RPMI8226 (cell line): ENCODE results near the gene RRP36.
"Not testable (repeated sequence)": the region's sequence is repeated elsewhere in the genome, so short reads cannot be mapped to it uniquely, and the experiment has no call there.

Experiments
- DNase-seq: peaks from one replicate; pipeline ENCODE4 v3.0.0-alpha.2; 2015

RRP36 gene

DNA sequence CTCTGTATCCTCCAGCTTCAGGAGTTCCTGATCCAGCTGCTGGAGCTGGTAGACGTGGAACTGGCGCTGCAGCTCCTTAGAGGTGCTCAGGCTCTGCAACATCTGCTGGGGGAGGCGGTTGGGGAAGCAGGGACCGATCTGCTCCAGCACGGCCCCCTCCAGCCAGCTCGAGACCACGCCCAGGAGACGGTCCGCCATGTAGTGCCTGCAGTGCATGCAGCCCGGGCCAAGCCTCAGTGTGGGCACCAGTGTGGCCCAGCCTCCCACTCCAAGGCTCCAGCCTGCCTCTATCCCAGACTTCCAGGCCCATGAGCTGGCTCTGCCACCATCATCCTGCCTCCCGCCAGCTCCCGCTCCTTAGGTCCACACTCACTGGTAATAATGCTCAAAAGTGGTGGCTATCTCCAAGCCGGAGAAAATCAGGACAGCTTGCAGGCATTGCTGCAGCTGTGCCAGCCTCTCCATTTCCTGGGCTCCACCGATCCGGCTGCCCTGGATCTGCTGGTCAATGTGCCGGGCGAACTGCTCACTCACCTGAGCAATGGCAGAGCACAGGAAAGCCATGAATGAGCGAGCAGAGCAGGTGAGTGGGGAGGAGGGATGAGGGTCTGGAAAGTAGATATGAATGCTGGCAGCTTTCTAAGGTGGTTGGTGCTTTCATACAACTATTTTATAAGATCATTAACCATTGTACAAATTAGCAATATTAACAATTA lies 19.3 kb downstream of the RRP36 start:
- no peak for DNase-seq

DNA sequence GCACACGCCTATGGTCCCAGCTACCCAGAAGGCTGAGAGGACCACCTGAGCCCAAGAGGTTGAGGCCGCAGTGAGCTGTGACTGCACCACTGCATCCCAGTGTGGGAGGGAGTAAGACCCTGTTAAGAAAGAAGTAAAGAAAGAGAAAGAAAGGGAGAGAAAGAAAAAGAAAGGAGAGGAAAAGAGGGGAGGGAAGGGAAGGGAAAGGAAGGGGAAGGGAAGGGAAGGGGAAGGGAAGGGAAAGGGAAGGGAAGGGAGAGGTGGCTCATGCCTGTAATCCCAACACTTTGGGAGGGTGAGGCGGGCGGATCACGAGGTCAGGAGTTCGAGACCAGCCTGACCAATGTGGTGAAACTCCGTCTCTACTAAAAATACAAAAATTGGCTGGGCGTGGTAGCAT lies 20.1 kb downstream of the RRP36 start:
- DNase-seq, result not testable (repeated sequence)

DNA sequence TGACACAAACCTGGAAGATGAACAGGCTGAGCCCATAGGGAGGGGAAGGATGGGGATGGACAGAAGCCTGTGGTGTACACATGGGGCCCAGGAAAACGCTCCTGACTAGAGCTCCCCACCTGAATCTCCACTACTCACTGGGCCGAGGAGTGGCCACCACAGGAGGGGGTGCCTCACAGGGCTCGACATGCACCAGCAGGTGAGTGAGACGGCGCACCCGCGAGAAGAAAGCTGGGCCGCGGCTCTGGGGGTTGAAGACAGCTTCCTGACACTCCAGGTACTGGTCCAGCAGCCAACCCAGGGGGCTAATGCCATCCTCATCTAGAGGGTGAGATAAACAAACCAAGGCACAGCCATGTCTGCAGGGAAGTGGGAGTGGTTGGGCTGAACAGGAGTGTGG lies 21.9 kb downstream of the RRP36 start:
- DNase-seq, result no peak

DNA sequence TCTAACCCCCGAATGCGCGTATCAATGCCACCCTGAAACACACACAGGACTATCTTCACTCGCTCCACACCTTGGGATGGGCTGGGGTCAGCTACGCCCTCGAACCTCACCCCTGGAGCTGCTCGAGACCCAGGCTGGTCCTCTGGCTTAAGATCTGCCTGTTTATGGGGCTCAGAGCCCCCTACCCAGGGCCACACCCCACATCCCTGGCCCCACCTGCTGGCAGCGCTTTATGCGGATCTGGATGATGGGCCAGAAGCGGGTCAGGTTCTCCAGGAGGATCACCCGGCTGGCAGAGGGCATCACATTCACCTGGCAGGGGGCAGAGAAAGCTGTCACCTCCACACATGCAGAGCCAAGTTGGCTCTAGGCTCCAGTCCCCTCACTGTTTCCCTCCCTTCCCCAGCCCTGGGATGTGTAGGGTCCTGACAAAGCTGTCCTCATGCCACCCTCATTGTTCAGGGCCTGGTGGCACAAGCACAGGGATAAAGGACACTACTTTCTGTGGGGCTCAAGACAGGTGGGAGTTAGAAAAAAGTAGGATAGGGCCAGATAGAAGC lies 24.0 kb downstream of the RRP36 start:
- DNase-seq, result no peak

DNA sequence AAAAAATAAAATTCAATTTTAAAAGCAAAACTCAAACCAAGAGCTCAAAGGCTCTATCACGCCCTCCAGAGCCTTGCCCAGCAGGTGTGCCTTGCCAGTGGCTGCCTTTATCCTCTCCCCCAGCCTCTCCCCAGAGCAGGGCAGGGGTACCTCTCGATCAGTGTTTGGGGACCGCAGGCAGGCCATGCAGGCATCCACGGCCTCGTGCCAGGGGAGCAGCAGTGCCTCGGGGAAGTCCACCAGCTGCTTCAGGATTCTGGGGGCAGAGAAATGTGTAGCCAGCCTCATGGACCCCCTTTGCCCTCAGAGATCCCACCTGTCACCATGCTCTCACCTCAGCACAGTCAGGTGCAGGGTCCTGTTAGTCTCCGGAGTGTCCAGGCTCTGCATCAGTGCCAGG lies 26.6 kb downstream of the RRP36 start:
- no peak for DNase-seq

DNA sequence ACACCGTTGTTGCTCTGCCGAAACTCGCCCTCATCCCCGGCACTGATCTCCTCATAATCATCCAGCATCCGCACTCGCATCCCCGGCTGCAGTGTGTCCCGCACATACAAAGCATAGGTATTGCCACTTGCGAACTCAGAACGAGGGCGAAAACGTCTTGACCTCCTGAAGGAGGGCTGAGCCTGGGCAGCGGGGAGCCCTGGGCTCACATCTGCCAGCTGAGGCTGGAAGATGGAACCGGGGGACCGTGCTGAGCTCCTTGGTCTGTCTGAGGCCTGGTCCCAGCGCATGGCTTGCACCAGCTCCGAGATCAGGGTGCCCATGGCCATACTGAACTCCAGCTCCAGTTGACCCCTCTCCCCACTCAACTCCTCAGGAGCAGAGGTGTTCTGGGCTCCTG lies 29.6 kb downstream of the RRP36 start:
- DNase-seq, result no peak

DNA sequence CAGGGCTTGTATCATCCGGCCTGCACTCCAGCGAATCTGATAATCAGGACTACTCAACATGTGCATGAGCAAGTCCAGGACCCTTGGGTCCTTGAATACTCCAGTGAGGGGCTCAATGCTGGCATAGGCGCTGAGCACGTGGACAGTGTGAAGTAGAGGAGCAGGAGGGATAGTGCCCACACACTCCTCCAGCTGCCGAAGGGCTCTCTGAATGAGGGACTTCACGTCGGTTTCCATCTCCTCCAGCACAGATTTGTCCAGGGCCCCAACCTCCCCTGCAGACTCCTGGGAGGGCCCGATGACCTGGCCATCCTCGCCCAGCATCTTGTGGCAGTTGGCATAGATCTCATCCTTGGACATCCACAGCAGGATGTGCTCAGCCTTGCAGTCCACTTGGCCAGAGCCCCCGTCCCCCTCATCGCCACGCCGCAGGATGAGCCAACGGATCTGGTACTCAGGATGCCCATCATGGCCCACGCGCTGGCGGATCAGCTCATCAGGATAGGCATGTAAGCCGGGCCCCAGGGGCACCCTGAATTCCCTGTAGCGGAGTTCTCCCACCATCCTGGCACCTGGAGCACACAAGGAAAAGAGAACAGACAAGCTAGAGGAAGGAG lies 30.9 kb downstream of the RRP36 start:
- no peak for DNase-seq

DNA sequence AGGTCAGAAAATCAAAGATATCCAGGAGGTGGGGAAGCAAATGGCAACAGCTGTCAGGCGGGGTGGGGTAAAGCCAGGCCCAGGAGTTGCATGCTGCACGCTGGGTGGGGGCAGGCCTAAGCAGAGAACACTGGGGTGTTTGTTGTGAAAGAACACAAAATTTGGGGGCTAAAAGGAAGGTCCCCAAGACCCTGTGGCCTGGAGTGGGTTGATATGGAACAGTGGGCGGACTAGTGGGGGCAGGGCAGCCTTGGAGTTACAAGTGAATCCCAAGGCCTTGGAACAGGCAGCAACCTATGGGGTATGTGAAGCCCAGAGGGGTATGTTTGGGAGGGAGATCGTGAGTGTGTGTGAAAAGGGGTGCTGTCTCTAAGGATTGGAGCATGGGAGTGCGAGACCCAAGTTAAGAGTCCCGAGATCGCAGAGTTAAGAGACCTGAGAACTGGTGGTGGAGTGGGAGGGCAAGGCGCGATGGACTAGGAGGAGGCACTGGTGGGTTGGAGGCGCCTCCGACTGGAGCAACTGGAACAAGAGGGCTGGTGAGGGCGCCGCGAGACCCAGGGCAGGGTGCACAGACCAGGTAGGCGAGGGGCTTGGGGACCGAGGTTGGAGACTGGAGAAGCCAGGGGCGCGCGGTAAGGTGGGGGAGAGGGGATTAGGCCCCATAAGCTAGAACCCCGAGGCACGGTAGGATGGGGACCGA lies 31.6 kb downstream of the RRP36 start:
- DNase-seq, result peak; percentile 45

DNA sequence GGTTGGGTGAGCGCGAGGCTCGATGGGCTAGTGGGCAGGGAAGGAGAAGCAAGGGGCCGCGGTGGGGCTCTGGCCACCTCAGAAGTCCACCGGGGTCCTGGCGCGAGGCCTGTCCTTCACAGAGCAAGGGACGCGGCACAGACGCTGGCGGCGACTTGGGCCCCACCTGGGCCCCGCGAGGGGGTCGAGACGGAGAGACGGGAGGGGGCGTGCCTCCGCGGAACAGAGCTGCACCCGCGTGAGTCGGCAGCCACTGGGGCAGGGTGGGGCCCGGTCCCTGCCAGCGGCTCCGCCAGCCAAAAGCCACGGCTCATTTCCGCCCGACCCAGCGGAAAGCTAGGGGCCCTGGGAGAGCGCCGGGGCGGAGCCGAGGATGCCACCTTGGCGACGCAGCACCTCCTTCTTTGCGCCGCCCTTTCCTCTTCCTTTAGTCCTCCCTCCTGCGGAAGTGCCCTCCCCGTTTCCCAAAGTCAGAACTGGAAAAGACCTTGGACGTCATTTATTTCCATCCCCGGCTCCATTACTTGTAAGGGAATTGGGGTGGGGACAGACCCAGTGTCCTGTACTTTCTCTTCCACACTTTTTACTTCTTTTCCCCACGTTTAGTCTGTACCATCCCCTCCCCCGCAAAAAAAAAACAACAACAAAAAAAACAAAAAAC lies 32.3 kb downstream of the RRP36 start, which contains the start of gene CUL7:
TSS of gene CUL7 (minus strand) at position 307 of the 661 bp plus-strand sequence. CDS start 1,063 bp downstream, outside the sequence.
- peak; percentile 95 for DNase-seq

DNA sequence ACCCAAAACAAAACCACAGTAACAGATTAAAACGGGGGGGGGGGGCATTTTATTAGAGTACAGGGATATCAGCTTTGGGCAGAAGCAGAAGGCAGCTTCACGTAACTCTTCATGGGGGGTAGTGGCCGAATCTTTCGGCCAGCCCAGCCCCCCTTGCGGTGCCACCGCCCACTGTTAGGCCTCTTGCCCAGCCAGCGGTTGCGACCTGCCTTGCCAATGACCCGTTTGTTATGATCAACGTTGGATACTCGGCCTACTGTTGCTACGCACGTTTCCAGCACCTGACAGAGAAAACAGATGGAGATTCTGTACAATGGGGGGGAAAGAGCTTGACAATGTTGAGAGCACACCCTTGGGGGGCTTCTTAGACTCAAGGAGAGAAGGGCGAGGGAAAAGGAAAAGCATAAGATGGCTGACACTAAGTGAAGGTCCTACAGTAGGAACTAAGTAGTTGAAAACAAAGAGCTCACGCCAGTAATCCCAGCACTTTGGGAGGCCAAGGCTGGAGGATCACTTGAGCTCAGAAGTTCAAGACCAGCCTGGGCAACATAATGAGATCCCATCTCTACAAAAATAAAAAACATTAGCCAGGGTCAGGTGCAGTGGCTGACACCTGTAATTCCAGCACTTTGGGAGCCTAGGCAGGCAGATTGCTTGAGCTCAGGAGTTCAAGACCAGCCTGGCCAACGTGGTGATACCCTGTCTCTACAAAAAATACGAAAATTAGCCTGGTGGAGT lies 33.0 kb downstream of the RRP36 start:
- no peak for DNase-seq

DNA sequence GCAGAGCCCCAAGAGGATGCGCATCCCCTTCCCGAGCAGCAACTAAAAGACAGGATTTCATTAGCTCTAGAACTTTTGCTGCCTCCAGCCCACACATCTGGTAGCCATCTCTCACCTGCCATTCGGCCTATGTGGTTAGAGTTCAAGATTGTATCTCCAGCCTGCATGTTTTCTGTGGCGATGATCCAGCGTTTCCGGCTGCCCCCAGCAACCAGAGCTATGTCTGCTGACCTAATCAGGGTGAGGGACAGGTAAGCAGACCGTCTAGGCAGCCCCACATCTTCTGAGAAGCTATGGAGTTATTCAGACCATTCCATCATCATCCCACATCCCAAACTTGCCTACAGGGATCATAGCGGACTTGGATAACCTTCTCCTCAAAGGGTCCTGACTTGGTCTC lies 34.5 kb downstream of the RRP36 start:
- DNase-seq, result no peak

DNA sequence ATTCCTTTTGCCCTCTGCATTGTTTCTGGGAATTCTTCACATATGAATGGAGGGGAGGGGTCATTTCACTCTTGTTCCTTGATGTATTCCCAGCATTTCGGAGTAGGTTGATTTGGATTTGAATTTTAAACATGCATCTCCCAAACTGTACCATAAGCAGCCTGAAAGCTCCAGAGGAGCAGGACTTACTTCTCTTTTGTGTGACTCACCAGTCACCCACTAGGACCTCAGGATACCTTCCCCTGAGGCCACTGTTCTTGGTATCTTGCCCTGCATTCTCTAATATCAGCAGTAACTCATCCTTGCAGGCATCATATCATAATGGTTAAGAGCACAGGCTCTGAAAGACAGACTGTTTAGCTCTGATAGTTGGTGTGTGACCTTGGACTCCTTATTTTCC lies 37.1 kb downstream of the RRP36 start:
- DNase-seq, result no peak

DNA sequence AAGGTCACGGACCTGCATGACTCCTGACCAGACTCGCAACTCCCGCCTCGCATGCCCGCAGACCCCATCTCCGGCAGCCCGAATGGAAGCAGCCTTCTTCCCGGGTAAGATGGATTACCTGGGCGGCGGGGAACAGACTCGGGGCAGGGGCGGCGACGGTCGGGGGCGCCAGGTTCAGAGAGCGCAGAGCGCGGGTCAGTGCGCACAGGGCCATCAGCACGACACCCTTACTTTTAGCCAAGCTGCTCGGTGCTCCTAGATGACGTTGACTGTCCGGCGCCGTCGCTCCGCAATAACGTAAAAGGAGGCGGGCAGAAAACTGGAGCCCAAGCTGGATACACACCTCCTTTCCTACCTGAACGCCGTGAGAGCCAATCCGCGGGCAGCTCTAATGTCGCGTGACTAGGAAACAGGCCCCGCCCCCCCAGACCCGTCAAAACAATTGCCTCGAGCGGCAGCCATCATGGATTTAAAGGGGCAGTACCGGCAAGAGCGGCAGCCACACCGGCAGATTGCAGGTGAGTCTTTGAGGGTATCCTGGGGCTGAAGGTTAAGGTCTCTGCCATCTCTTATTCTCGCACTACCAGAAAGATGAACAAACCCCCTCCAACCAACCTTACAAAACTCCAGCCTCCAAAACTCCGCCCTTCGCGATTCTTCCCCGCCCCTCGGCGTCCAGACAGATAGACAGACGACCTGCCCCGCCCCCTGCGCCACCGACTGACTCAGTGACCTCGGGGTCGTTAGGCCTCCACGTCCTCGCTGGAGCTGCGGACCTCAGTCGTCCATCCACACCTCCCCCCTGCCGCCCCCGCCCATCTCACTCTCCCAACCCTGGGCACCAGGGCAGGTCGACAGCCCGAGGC lies 38.0 kb downstream of the RRP36 start, which contains the start of the genes KLC4 and MRPL2:
TSS of gene KLC4 (plus strand) at position 464 of the 866 bp plus-strand sequence. CDS start 1,705 bp downstream, outside the sequence.
TSS of gene MRPL2 (minus strand) at position 267 of the 866 bp plus-strand sequence. CDS start at position 214, 53 bp downstream.
- peak; percentile 99 for DNase-seq

DNA sequence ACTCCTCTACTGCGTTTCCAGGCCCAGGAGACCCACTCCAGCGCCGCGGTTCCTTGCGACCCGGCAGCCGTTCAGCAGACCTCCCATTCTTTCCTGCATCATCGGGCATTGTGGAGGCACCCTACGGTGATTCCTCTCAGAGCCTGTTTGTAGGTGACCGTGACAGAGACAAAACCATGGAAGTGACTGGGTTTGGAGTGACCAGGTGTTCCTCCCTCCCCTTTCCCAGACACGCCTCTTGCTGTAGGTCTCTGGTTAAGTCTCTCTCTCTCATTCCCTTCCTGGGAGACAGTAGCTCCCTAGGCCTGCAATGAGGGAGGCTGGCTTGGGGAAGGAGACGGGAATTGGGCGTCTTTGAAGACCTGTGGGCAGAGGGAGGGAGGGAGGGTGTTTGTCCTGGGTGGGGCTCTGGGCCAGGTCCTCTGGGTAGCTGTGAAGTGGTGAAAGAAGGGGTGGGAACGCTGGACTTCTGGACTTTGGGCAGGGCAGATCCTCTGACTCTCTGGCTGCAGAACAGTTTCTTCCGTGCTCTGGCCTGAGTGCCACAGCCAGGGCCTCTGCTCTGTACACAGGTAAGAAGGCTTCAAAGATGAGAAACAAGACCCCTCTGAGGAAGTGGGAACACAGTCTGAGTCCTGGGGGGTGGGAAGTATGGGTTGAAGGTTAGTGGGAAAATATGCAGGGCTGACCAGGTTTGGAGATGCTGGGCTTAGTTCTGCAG lies 38.8 kb downstream of the RRP36 start:
- no peak for DNase-seq

DNA sequence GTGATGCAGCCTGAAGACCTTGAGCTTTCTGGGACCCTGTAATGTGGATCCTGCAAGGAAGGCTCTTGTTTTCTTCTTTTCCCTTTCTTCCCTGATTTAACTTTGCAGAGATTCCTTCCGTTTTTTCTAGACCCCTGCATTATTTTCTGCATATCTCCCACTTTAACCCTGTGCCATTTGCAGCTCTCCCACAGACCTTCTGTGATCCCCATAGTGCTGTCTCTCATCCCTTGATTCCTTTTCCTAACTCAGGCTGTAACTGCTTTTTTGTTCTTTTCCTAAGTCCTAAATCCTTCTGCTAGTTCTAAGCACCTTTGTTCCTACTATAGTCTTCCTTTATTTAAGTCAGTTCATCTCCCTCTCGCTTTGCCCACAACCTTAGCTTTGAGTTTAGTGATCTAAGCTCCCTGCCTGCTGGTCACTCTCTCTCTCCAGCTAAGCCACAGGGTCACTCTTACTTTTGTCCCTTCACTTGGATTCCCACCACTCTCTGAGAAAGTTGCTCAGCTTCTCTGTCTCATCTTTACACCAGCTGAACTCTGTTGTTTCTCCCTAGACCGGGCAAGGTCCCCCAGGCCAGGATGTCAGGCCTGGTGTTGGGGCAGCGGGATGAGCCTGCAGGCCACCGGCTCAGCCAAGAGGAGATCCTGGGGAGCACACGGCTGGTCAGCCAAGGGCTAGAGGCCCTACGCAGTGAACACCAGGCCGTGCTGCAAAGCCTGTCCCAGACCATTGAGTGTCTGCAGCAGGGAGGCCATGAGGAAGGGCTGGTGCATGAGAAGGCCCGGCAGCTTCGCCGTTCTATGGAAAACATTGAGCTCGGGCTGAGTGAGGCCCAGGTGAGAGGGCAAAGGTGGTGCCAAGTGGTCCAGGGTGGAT lies 39.6 kb downstream of the RRP36 start:
- DNase-seq, result no peak

DNA sequence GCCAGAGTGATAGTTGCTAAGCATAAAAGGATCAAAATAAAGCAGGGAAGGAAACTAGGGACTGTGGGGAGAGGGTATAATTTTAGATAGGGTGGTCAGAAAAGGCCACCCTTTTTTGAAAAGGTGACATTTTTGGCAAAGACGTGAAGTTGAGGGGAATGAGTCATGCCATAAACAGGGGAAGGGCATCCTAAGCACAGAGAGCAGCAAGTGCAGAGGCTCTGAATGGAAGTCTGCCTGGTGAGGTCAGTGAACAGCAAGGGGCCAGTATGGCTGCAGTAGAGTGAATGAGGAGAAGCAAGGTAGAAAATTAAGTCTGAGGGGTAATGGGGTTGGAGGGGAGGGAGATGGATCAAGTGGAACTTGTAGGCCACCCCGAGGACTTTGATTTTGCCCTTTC lies 40.4 kb downstream of the RRP36 start:
- no peak for DNase-seq

DNA sequence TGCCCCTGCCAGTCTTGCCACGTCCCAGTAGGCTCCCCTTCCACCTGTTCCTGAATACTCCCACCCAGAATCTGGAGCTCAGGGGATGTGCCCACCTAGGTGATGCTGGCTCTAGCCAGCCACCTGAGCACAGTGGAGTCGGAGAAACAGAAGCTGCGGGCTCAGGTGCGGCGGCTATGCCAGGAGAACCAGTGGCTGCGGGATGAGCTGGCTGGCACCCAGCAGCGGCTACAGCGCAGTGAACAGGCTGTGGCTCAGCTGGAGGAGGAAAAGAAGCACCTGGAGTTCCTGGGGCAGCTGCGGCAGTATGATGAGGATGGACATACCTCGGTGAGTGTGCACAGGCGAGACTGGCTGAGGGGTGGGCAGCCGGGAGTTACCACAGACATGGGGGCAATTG lies 41.4 kb downstream of the RRP36 start:
- DNase-seq, result no peak

DNA sequence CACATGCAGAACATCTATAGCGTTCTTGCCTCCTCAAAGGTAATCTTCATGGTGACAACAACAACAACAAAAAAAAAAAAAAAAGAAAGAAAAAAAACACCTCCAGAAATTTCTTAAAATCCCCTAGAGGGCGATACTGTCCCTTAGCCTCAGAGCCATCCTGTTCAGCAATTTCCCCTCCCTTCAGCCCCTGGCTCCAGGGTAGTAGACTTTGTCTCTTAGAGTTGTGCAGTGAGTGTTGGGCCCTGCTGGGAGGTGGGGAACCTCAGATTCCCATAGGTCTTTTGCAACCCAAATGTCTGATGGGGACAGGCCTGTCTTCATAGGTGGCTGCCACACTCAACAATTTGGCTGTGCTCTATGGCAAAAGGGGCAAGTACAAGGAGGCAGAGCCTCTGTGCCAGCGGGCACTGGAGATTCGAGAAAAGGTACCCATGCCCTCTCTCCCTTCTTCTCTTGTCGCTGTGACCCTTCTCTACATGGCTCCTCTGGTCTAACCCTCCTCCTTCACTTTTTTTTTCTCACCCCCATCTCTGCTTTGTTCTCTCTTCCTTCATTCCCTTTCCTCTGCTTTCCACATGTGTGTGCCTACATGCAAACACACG lies 48.7 kb downstream of the RRP36 start:
- peak; percentile 46 for DNase-seq
